Gastroesophageal sphincter (tissue), 3 donors: Measurements from ENCODE around the gene TRIM43.
"Not testable (repeated sequence)": the region's sequence is repeated elsewhere in the genome, so short reads cannot be mapped to it uniquely, and the experiment has no call there.

Source experiments
- EP300 ChIP-seq: sonication (generic); formaldehyde crosslinking; IDR thresholded peaks from one replicate; pipeline ENCODE4 v1.6.1; 2017; ENCODE audit warnings: antibody characterized with exemption, mild to moderate bottlenecking
- POLR2A ChIP-seq, 2 donors: fragments of 450-650 bp; IDR thresholded peaks; one replicate each; pipeline ENCODE4 v1.6.1; 2017; ENCODE audit warnings: antibody characterized with exemption in 2 of 2, mild to moderate bottlenecking in 2 of 2, moderate library complexity in 1 of 2
- POLR2AphosphoS5 ChIP-seq: sonication (generic); formaldehyde crosslinking; IDR thresholded peaks from one replicate; pipeline ENCODE4 v1.6.1; 2017; ENCODE audit warnings: antibody characterized with exemption
- TF ChIP-seq, protein P1 (sequence below), 4 experiments: fragments of 200-600 bp in 2 of 4; fragments of 450-650 bp in 2 of 4; sonication (generic) in 1 of 4; IDR thresholded peaks; one replicate each; pipeline ENCODE4 v1.5.1; 2017 to 2019; ENCODE audit warnings: antibody characterized with exemption in 4 of 4, mild to moderate bottlenecking in 2 of 4, moderate library complexity in 2 of 4

DNA sequence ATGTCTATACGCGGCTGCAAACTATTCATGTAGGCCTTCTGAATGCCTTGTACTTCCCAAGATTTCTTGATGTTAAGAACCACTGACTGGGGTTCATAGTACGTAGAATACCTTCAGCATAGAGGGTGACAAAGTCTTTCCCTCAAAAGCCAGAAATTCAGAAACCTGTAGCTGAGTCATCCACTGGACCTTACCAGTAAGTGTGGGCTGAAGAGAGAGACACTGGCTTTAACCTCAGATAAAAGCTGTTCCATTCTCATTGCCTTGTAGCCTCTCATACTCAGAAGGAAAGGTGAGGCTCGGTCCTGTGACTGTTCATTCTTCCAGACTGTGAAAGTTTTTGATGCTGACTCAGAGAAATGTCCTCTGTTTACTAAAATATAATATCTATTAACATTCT lies 9.5 kb downstream of the TRIM43 start:
- TF ChIP-seq, protein P1, sequence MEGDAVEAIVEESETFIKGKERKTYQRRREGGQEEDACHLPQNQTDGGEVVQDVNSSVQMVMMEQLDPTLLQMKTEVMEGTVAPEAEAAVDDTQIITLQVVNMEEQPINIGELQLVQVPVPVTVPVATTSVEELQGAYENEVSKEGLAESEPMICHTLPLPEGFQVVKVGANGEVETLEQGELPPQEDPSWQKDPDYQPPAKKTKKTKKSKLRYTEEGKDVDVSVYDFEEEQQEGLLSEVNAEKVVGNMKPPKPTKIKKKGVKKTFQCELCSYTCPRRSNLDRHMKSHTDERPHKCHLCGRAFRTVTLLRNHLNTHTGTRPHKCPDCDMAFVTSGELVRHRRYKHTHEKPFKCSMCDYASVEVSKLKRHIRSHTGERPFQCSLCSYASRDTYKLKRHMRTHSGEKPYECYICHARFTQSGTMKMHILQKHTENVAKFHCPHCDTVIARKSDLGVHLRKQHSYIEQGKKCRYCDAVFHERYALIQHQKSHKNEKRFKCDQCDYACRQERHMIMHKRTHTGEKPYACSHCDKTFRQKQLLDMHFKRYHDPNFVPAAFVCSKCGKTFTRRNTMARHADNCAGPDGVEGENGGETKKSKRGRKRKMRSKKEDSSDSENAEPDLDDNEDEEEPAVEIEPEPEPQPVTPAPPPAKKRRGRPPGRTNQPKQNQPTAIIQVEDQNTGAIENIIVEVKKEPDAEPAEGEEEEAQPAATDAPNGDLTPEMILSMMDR (IDR thresholded peaks at IDR 0.05): not testable (repeated sequence)
- TF ChIP-seq POLR2A (IDR thresholded peaks at IDR 0.05); EP300; POLR2AphosphoS5: not testable (repeated sequence)
